CD4-positive, alpha-beta T cell treated with Interferon alpha-2 for 1 hour (primary cell): ENCODE data around the gene ALPK1.
"Not testable (repeated sequence)": the region's sequence is repeated elsewhere in the genome, so short reads cannot be mapped to it uniquely, and the experiment has no call there.

ENCODE experiments used
- DNase-seq, 2 donors: peaks; one replicate each; pipeline ENCODE4 v3.0.0-alpha.2; 2020 to 2022

The ALPK1 gene

GRCh38 chr4:112381996-112382692 is 85.0 kb downstream of the ALPK1 start:
- DNase-seq = no peak

GRCh38 chr4:112386071-112386470 is 88.9 kb downstream of the ALPK1 start:
- no peak for DNase-seq

- DNase-seq = no peak
Observed at GRCh38 chr4:112402098-112402497, 104.9 kb downstream of the ALPK1 start.

GRCh38 chr4:112403101-112403945 is 106.2 kb downstream of the ALPK1 start:
- no peak for DNase-seq

GRCh38 chr4:112410364-112410763 is 113.2 kb downstream of the ALPK1 start:
- no peak for DNase-seq

GRCh38 chr4:112410804-112411203 is 113.6 kb downstream of the ALPK1 start:
- no peak for DNase-seq

GRCh38 chr4:112411781-112412550 is 114.8 kb downstream of the ALPK1 start:
- DNase-seq = no peak

GRCh38 chr4:112416464-112416863 is 119.3 kb downstream of the ALPK1 start:
- DNase-seq = no peak

GRCh38 chr4:112418092-112418491 is 120.9 kb downstream of the ALPK1 start:
- DNase-seq = no peak

GRCh38 chr4:112421911-112422310 is 124.7 kb downstream of the ALPK1 start:
- no peak for DNase-seq

- no peak for DNase-seq
Observed at GRCh38 chr4:112422644-112423043, 125.5 kb downstream of the ALPK1 start.

GRCh38 chr4:112423591-112423990 is 126.4 kb downstream of the ALPK1 start:
- no peak for DNase-seq

GRCh38 chr4:112425823-112426222 is 128.7 kb downstream of the ALPK1 start:
- no peak for DNase-seq

- DNase-seq = no peak
Observed at GRCh38 chr4:112426416-112426815, 129.2 kb downstream of the ALPK1 start.

GRCh38 chr4:112431158-112431557 is 134.0 kb downstream of the ALPK1 start:
- DNase-seq = no peak

GRCh38 chr4:112436987-112437386 is 139.8 kb downstream of the ALPK1 start:
- no peak for DNase-seq

- DNase-seq = not testable (repeated sequence)
Observed at GRCh38 chr4:112442226-112442625, 145.1 kb downstream of the ALPK1 start.

GRCh38 chr4:112448306-112449132 is 151.3 kb downstream of the ALPK1 start:
- no peak for DNase-seq

GRCh38 chr4:112449708-112450107 is 152.5 kb downstream of the ALPK1 start:
- DNase-seq = no peak

- no peak for DNase-seq
Observed at GRCh38 chr4:112451104-112451503, 153.9 kb downstream of the ALPK1 start.

GRCh38 chr4:112451831-112452230 is 154.7 kb downstream of the ALPK1 start:
- DNase-seq = no peak

GRCh38 chr4:112453321-112453720 is 156.2 kb downstream of the ALPK1 start:
- DNase-seq = no peak

- no peak for DNase-seq
Observed at GRCh38 chr4:112472318-112472717, 175.1 kb downstream of the ALPK1 start.
